H1 (cell line): Measurements from ENCODE around the gene FAM237A.

Source experiments
- ASH2L ChIP-seq: fragments of 200-600, 300-600 bp; sonication (generic); IDR thresholded peaks from one replicate; pipeline ENCODE4 v1.7.1; 2017; ENCODE audit warnings: low read length
- EP300 ChIP-seq, 2 experiments: IDR thresholded peaks; 1 replicate in 1 of 2; 2 replicates in 1 of 2; pipeline ENCODE4 v1.6.1; 2011 to 2012; ENCODE audit warnings: low read depth in 2 of 2, low read length in 2 of 2, mild to moderate bottlenecking in 2 of 2, borderline replicate concordance in 1 of 2, inconsistent platforms in 1 of 2, moderate library complexity in 1 of 2
- EZH2 ChIP-seq: fragments of 200-600 bp; sonication (generic); IDR thresholded peaks from 2 replicates; pipeline ENCODE4 v1.7.1; 2012; ENCODE audit warnings: low read depth, mild to moderate bottlenecking, moderate library complexity, low read length, inconsistent platforms; ENCODE audit not compliant: severe bottlenecking
- GABPA ChIP-seq: IDR thresholded peaks from 2 replicates; pipeline ENCODE4 v1.6.1; 2011; ENCODE audit warnings: mild to moderate bottlenecking, low read length, moderate library complexity, borderline replicate concordance; ENCODE audit not compliant: insufficient read depth
- HDAC2 ChIP-seq, 2 experiments: fragments of 300-600 bp in 1 of 2; sonication (generic) in 1 of 2; IDR thresholded peaks; 2 replicates each; pipeline ENCODE4 v1.6.1; 2011 to 2012; ENCODE audit warnings: low read depth in 2 of 2, low read length in 2 of 2, mild to moderate bottlenecking in 2 of 2, moderate library complexity in 2 of 2, borderline replicate concordance in 1 of 2, inconsistent platforms in 1 of 2
- JUN ChIP-seq: IDR thresholded peaks from 2 replicates; pipeline ENCODE4 v1.6.1; 2011; ENCODE audit warnings: low read depth, mild to moderate bottlenecking, improper control_type of control experiment, low read length
- JUND ChIP-seq: IDR thresholded peaks from 2 replicates; pipeline ENCODE4 v1.6.1; 2011; ENCODE audit warnings: mild to moderate bottlenecking, improper control_type of control experiment, low read length
- POLR2A ChIP-seq, 2 experiments: IDR thresholded peaks; 1 replicate in 1 of 2; 2 replicates in 1 of 2; pipeline ENCODE4 v1.6.1; 2011; ENCODE audit warnings: low read depth in 2 of 2, low read length in 2 of 2, mild to moderate bottlenecking in 2 of 2; ENCODE audit errors: control extremely low read depth in 1 of 2
- RAD21 ChIP-seq, 2 experiments: IDR thresholded peaks in 1 of 2; conservative IDR thresholded peaks in 1 of 2; 2 replicates each; pipeline ENCODE4 v1.6.1; 2011; ENCODE audit warnings: low read depth in 2 of 2, low read length in 2 of 2, improper control_type of control experiment in 1 of 2, inconsistent platforms in 1 of 2, mild to moderate bottlenecking in 1 of 2, moderate library complexity in 1 of 2
- TF ChIP-seq, protein P1 (sequence below), 3 experiments: IDR thresholded peaks; 1 replicate in 2 of 3; 2 replicates in 1 of 3; pipeline versions ENCODE4 v1.5.1 to v1.6.1; 2011; ENCODE audit warnings: low read length in 3 of 3, mild to moderate bottlenecking in 3 of 3, inconsistent platforms in 2 of 3, low read depth in 1 of 3, moderate library complexity in 1 of 3; ENCODE audit not compliant: insufficient read depth in 1 of 3; ENCODE audit errors: control extremely low read depth in 1 of 3

DNA sequence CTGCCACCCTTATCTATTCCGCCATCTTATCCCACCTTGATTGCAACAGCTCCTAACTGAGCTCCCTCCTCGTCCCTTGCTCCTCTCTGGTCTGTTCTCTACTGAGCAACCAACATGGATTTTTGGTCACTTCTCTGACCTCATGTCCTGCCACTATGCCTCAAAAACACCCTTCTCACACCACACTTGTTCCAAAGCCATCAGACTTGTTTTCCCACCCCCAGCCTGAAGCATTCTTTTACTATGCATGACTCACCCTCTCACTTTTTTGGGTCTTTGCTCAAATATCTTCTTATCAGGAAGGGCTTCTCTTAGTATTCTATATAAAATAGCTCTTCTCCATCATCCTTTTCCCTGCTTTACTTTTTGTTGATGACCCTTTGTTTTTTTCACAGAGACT, 2.7 kb upstream of the FAM237A start:
- TF ChIP-seq JUN, result no peak
- TF ChIP-seq ASH2L, result no peak
- TF ChIP-seq JUND, result no peak
- TF ChIP-seq GABPA, result no peak
- no peak for TF ChIP-seq EP300 (IDR thresholded peaks at IDR 0.05; ENCODE audit: borderline replicate concordance in 1 of 2, low read depth in 2 of 2, low read length in 2 of 2)
- TF ChIP-seq, protein P1, sequence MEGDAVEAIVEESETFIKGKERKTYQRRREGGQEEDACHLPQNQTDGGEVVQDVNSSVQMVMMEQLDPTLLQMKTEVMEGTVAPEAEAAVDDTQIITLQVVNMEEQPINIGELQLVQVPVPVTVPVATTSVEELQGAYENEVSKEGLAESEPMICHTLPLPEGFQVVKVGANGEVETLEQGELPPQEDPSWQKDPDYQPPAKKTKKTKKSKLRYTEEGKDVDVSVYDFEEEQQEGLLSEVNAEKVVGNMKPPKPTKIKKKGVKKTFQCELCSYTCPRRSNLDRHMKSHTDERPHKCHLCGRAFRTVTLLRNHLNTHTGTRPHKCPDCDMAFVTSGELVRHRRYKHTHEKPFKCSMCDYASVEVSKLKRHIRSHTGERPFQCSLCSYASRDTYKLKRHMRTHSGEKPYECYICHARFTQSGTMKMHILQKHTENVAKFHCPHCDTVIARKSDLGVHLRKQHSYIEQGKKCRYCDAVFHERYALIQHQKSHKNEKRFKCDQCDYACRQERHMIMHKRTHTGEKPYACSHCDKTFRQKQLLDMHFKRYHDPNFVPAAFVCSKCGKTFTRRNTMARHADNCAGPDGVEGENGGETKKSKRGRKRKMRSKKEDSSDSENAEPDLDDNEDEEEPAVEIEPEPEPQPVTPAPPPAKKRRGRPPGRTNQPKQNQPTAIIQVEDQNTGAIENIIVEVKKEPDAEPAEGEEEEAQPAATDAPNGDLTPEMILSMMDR (IDR thresholded peaks at IDR 0.05; ENCODE audit: control extremely low read depth in 1 of 3, insufficient read depth in 1 of 3, low read depth in 1 of 3, low read length in 3 of 3), result no peak
- TF ChIP-seq RAD21 (IDR thresholded peaks at IDR 0.05 in 1 of 2, conservative IDR thresholded peaks at IDR 0.05 in 1 of 2; ENCODE audit: low read depth in 2 of 2, low read length in 2 of 2), result no peak
- TF ChIP-seq HDAC2 (IDR thresholded peaks at IDR 0.05; ENCODE audit: borderline replicate concordance in 1 of 2, low read depth in 2 of 2, low read length in 2 of 2), result no peak
- TF ChIP-seq EZH2, result no peak
- TF ChIP-seq POLR2A (IDR thresholded peaks at IDR 0.05; ENCODE audit: control extremely low read depth in 1 of 2, low read depth in 2 of 2, low read length in 2 of 2), result no peak
